ENCODE measurements around the gene LAMA2.
"Not testable (repeated sequence)": the region's sequence is repeated elsewhere in the genome, so short reads cannot be mapped to it uniquely, and the experiment has no call there.

GRCh38 chr6:129159242-129159641 is 276.3 kb downstream of the LAMA2 start:
- not testable (repeated sequence) for TF ChIP-seq ELF4 (IDR thresholded peaks at IDR 0.05); BHLHE40 (IDR thresholded peaks at IDR 0.05; ENCODE audit: borderline replicate concordance); FOXK2 (IDR thresholded peaks at IDR 0.05); ARNT (IDR thresholded peaks at IDR 0.05); L3MBTL2 (conservative IDR thresholded peaks at IDR 0.05); TARDBP (IDR thresholded peaks at IDR 0.05); ZNF384 (IDR thresholded peaks at IDR 0.05); FOXA1 (IDR thresholded peaks at IDR 0.05); FOXM1 (IDR thresholded peaks at IDR 0.05; ENCODE audit: borderline replicate concordance); HDGF (IDR thresholded peaks at IDR 0.05; ENCODE audit: borderline replicate concordance); SP1 (IDR thresholded peaks at IDR 0.05); PKNOX1 (IDR thresholded peaks at IDR 0.05); LEF1 (IDR thresholded peaks at IDR 0.05; ENCODE audit: borderline replicate concordance); CTBP1 (IDR thresholded peaks at IDR 0.05; ENCODE audit: borderline replicate concordance)
